ENCODE results near the gene MLPH. TPM values are rescaled to one million over a fixed set of nuclear protein-coding genes. Genes with fewer than 3 reads are reported as not detected.

MLPH gene
- polyA plus RNA-seq, 3 donors, result not detected

GRCh38 chr2:237574894-237575868 is 88.1 kb downstream of the MLPH start:
- Histone ChIP-seq H3K4me1 (ENCODE audit: control insufficient read depth in 1 of 2, insufficient read depth in 2 of 2, low read length in 2 of 2) (no peaks in the 10 kb centered on the region), H3K4me3 (replicated peaks in 1 of 3; ENCODE audit: low read depth in 2 of 3, low read length in 3 of 3) (no peak overlapping the region), H3K36me3 (replicated peaks in 1 of 2; ENCODE audit: control insufficient read depth in 1 of 2, insufficient read depth in 2 of 2, low read length in 2 of 2) (no peaks in the 10 kb centered on the region), H4K20me1 (ENCODE audit: insufficient read depth, low read length) (no peaks in the 10 kb centered on the region), H3K27me3 (ENCODE audit: control insufficient read depth in 2 of 2, insufficient read depth in 2 of 2, low read length in 2 of 2) (no peaks in the 10 kb centered on the region), H3K27ac (ENCODE audit: low read depth in 1 of 2, low read length in 2 of 2) (no peak overlapping the region), H3K79me2 (ENCODE audit: insufficient read depth, low read length) (no peaks in the 10 kb centered on the region), H2AFZ (ENCODE audit: insufficient read depth, low read depth, low read length, poor library complexity, severe bottlenecking) (no peak overlapping the region), H3K9me3 (replicated peaks in 1 of 2; ENCODE audit: control insufficient read depth in 1 of 2, insufficient read depth in 1 of 2, low read length in 2 of 2) (no peaks in the 10 kb centered on the region), H3K4me2 (replicated peaks; ENCODE audit: extremely low read depth, low read length, poor library complexity, severe bottlenecking) (no peak overlapping the region), H3K9ac (ENCODE audit: insufficient read depth, low read length, poor library complexity, severe bottlenecking) (no peak overlapping the region)
- WGBS (ENCODE audit: insufficient coverage), result 89% methylated on average over 21 of the region's 25 CpGs
- no peak for DNase-seq
- Mint-ChIP-seq H3K27me3 (ENCODE audit: low read depth in 3 of 3) (peaks cover 1 to 9% (median 3%) of the 10 kb centered on the region in 3 donors), H3K4me3 (no peak overlapping the region), H3K9me3 (peaks cover 0 to 3% (median 0%) of the 10 kb centered on the region in 7 donors), H3K36me3 (no peaks in the 10 kb centered on the region), H3K27ac (peak overlapping the region in 1 of 7 donors; percentile 46), H3K4me1 (peaks cover 6% of the 10 kb centered on the region)
- intact Hi-C loops (cut with micrococcal nuclease), result loop anchor here in 1 of 2 donors (5.0 kb wide), 1 partner anchor 153 kb away; no protein-coding TSS in a partner anchor
- TF ChIP-seq CTCF (IDR thresholded peaks at IDR 0.05), result no peak

GRCh38 chr2:237575869-237576862 is 89.1 kb downstream of the MLPH start:
- H3K27me3 Mint-ChIP-seq (ENCODE audit: low read depth in 3 of 3), result peaks cover 1 to 7% (median 3%) of the 10 kb centered on the region in 3 donors
- TF ChIP-seq CTCF (IDR thresholded peaks at IDR 0.05), result no peak
- Histone ChIP-seq H3K27ac (ENCODE audit: low read depth in 1 of 2, low read length in 2 of 2) (no peak overlapping the region), H3K4me1 (ENCODE audit: control insufficient read depth in 1 of 2, insufficient read depth in 2 of 2, low read length in 2 of 2) (no peaks in the 10 kb centered on the region), H3K27me3 (ENCODE audit: control insufficient read depth in 2 of 2, insufficient read depth in 2 of 2, low read length in 2 of 2) (no peaks in the 10 kb centered on the region), H3K4me2 (replicated peaks; ENCODE audit: extremely low read depth, low read length, poor library complexity, severe bottlenecking) (no peak overlapping the region), H3K36me3 (replicated peaks in 1 of 2; ENCODE audit: control insufficient read depth in 1 of 2, insufficient read depth in 2 of 2, low read length in 2 of 2) (no peaks in the 10 kb centered on the region), H3K9me3 (replicated peaks in 1 of 2; ENCODE audit: control insufficient read depth in 1 of 2, insufficient read depth in 1 of 2, low read length in 2 of 2) (no peaks in the 10 kb centered on the region), H3K9ac (ENCODE audit: insufficient read depth, low read length, poor library complexity, severe bottlenecking) (no peak overlapping the region), H2AFZ (ENCODE audit: insufficient read depth, low read depth, low read length, poor library complexity, severe bottlenecking) (no peak overlapping the region), H3K79me2 (ENCODE audit: insufficient read depth, low read length) (no peaks in the 10 kb centered on the region), H4K20me1 (ENCODE audit: insufficient read depth, low read length) (no peaks in the 10 kb centered on the region), H3K4me3 (replicated peaks in 1 of 3; ENCODE audit: low read depth in 2 of 3, low read length in 3 of 3) (no peak overlapping the region)
- no peaks in the 10 kb centered on the region for H3K9me3 Mint-ChIP-seq
- 93% methylated on average over 19 of the region's 27 CpGs for WGBS (ENCODE audit: insufficient coverage)
- H3K27ac Mint-ChIP-seq, result peak overlapping the region in 2 of 7 donors; percentile 13 to 42
- H3K4me3 Mint-ChIP-seq, result no peak overlapping the region
- H3K4me1 Mint-ChIP-seq, result peaks cover 6% of the 10 kb centered on the region
- intact Hi-C loops (cut with micrococcal nuclease), result no loop called here
- no peak for DNase-seq
- no peaks in the 10 kb centered on the region for H3K36me3 Mint-ChIP-seq

All from CD14-positive monocyte (primary cell).